HCT116 (cell line): ENCODE results near the gene EML4.

Source experiments
- EGR1 ChIP-seq: IDR thresholded peaks from 2 replicates; pipeline ENCODE4 v1.6.1; 2012; ENCODE audit warnings: low read depth
- EZH2 ChIP-seq: fragments of 200-600 bp; sonication (generic); IDR thresholded peaks from 2 replicates; pipeline ENCODE4 v1.6.1; 2017; ENCODE audit warnings: antibody characterized with exemption, mixed run types
- EZH2phosphoT487 ChIP-seq: fragments of 200-600 bp; IDR thresholded peaks from 2 replicates; pipeline ENCODE4 v1.6.1; 2018; ENCODE audit warnings: antibody characterized with exemption, borderline replicate concordance
- FOSL1 ChIP-seq: IDR thresholded peaks from 2 replicates; pipeline ENCODE4 v1.6.1; 2012; ENCODE audit warnings: low read depth
- JUND ChIP-seq: IDR thresholded peaks from 2 replicates; pipeline ENCODE4 v1.6.1; 2012
- POLR2A ChIP-seq: IDR thresholded peaks from 2 replicates; pipeline ENCODE4 v1.7.0; 2011; ENCODE audit warnings: borderline replicate concordance; ENCODE audit not compliant: insufficient read depth, insufficient read length; ENCODE audit errors: extremely low read depth
- SP1 ChIP-seq: IDR thresholded peaks from 2 replicates; pipeline ENCODE4 v1.6.1; 2012; ENCODE audit warnings: low read depth
- SRF ChIP-seq: IDR thresholded peaks from 2 replicates; pipeline ENCODE4 v1.6.1; 2012; ENCODE audit warnings: low read depth
- ZNF274 ChIP-seq: fragments of 200-500 bp; sonication (Bioruptor generic); IDR thresholded peaks from 2 replicates; pipeline ENCODE4 v1.6.1; 2014; ENCODE audit warnings: mild to moderate bottlenecking, low read depth, low read length, inconsistent platforms
- TF ChIP-seq, protein P1 (sequence below), 3 experiments: fragments of 200-600 bp in 1 of 3; sonication (generic) in 1 of 3; IDR thresholded peaks in 2 of 3; conservative IDR thresholded peaks in 1 of 3; 2 replicates each; pipeline ENCODE4 v1.5.1; 2012 to 2017; ENCODE audit warnings: low read depth in 2 of 3, low read length in 2 of 3, antibody characterized with exemption in 1 of 3, borderline replicate concordance in 1 of 3, control low read depth in 1 of 3, mild to moderate bottlenecking in 1 of 3, mixed read lengths in 1 of 3, mixed run types in 1 of 3, moderate library complexity in 1 of 3; ENCODE audit not compliant: insufficient read depth in 1 of 3
- TF ChIP-seq, protein P2 (sequence below): IDR thresholded peaks from 2 replicates; pipeline ENCODE4 v1.6.1; 2012

- TF ChIP-seq, protein P1, sequence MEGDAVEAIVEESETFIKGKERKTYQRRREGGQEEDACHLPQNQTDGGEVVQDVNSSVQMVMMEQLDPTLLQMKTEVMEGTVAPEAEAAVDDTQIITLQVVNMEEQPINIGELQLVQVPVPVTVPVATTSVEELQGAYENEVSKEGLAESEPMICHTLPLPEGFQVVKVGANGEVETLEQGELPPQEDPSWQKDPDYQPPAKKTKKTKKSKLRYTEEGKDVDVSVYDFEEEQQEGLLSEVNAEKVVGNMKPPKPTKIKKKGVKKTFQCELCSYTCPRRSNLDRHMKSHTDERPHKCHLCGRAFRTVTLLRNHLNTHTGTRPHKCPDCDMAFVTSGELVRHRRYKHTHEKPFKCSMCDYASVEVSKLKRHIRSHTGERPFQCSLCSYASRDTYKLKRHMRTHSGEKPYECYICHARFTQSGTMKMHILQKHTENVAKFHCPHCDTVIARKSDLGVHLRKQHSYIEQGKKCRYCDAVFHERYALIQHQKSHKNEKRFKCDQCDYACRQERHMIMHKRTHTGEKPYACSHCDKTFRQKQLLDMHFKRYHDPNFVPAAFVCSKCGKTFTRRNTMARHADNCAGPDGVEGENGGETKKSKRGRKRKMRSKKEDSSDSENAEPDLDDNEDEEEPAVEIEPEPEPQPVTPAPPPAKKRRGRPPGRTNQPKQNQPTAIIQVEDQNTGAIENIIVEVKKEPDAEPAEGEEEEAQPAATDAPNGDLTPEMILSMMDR (IDR thresholded peaks at IDR 0.05 in 2 of 3, conservative IDR thresholded peaks at IDR 0.05 in 1 of 3; ENCODE audit: borderline replicate concordance in 1 of 3, insufficient read depth in 1 of 3, low read depth in 2 of 3, low read length in 2 of 3) = no peak
- TF ChIP-seq, protein P2, sequence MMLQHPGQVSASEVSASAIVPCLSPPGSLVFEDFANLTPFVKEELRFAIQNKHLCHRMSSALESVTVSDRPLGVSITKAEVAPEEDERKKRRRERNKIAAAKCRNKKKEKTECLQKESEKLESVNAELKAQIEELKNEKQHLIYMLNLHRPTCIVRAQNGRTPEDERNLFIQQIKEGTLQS = no peak
- TF ChIP-seq POLR2A (no peak), EZH2phosphoT487 (no peak), EZH2 (no peak), SRF (no peak), FOSL1 (no peak), ZNF274 (no peak), EGR1 (no peak), JUND (no peak), SP1 (no peak)
Observed at GRCh38 chr2:42180300-42180699, 11.1 kb downstream of the EML4 start.
